Dermis blood vessel endothelial cell (primary cell): ENCODE measurements around the gene ANK3. TPM values are rescaled to one million over a fixed set of nuclear protein-coding genes. Genes with fewer than 3 reads are reported as not detected.

ENCODE experiments used
- DNase-seq: peaks from one replicate; pipeline ENCODE4 v3.0.0; 2010
- total RNA-seq: library from RNA; depleted of rRNA; stranded (reverse); fragments of >200 nt; gene quantifications from 2 replicates; pipeline ENCODE4 v1.2.3, GENCODE V29; 2014

Gene ANK3
- total RNA-seq, 1 donor from 2014 or later: 0.85 TPM

- no peak for DNase-seq
Observed at GRCh38 chr10:60376221-60377041, 13.2 kb downstream of the ANK3 start.

- DNase-seq: no peak
Observed at GRCh38 chr10:60375293-60376004, 14.2 kb downstream of the ANK3 start.

GRCh38 chr10:60374836-60375235 is 14.8 kb downstream of the ANK3 start:
- DNase-seq: no peak

- DNase-seq: no peak
Observed at GRCh38 chr10:60372436-60372835, 17.2 kb downstream of the ANK3 start.

GRCh38 chr10:60369547-60369930 is 20.1 kb downstream of the ANK3 start:
- no peak for DNase-seq

GRCh38 chr10:60368875-60369546 is 20.7 kb downstream of the ANK3 start:
- no peak for DNase-seq

- no peak for DNase-seq
Observed at GRCh38 chr10:60367901-60368300, 21.8 kb downstream of the ANK3 start.

- DNase-seq: no peak
Observed at GRCh38 chr10:60367431-60367830, 22.2 kb downstream of the ANK3 start.

- DNase-seq: no peak
Observed at GRCh38 chr10:60367024-60367423, 22.7 kb downstream of the ANK3 start.

GRCh38 chr10:60363187-60363586 is 26.5 kb downstream of the ANK3 start:
- DNase-seq: no peak

GRCh38 chr10:60362461-60362860 is 27.2 kb downstream of the ANK3 start:
- DNase-seq: no peak

GRCh38 chr10:60359066-60359465 is 30.6 kb downstream of the ANK3 start:
- no peak for DNase-seq

GRCh38 chr10:60358282-60358681 is 31.4 kb downstream of the ANK3 start:
- DNase-seq: no peak

GRCh38 chr10:60353519-60354258 is 36.0 kb downstream of the ANK3 start:
- DNase-seq: no peak

GRCh38 chr10:60352105-60352504 is 37.6 kb downstream of the ANK3 start:
- no peak for DNase-seq

GRCh38 chr10:60351191-60351853 is 38.4 kb downstream of the ANK3 start:
- no peak for DNase-seq

- peak; percentile 14 for DNase-seq
Observed at GRCh38 chr10:60350400-60350799, 39.3 kb downstream of the ANK3 start.

- DNase-seq: no peak
Observed at GRCh38 chr10:60349426-60349825, 40.2 kb downstream of the ANK3 start.

- DNase-seq: no peak
Observed at GRCh38 chr10:60348982-60349381, 40.7 kb downstream of the ANK3 start.

- DNase-seq: no peak
Observed at GRCh38 chr10:60347270-60347669, 42.4 kb downstream of the ANK3 start.

GRCh38 chr10:60346661-60347060 is 43.0 kb downstream of the ANK3 start:
- no peak for DNase-seq

GRCh38 chr10:60343254-60343653 is 46.4 kb downstream of the ANK3 start:
- DNase-seq: no peak
